Testis (tissue), 5 donors: ENCODE measurements around the gene DNAJB8. TPM values are rescaled to one million over a fixed set of nuclear protein-coding genes. Genes with fewer than 3 reads are reported as not detected.

ENCODE experiments used
- DNase-seq: peaks from one replicate; pipeline ENCODE4 v3.0.0-alpha.2; 2019
- H3K27ac ChIP-seq, 2 donors: fragments of 200-600 bp; sonication (generic); one replicate each; pipeline ENCODE4 v1.5.1; 2019
- H3K27me3 ChIP-seq: fragments of 200-600 bp; sonication (generic); one replicate; pipeline ENCODE4 v1.5.1; 2019
- H3K36me3 ChIP-seq: fragments of 200-600 bp; sonication (generic); one replicate; pipeline ENCODE4 v1.5.1; 2017; ENCODE audit warnings: low read depth; ENCODE audit errors: missing control alignments
- H3K4me1 ChIP-seq: fragments of 200-600 bp; sonication (generic); one replicate; pipeline ENCODE4 v1.5.1; 2019
- H3K4me3 ChIP-seq, 2 donors: fragments of 200-600 bp; sonication (generic); one replicate each; pipeline ENCODE4 v1.5.1; 2017 to 2019
- H3K9me3 ChIP-seq: fragments of 200-600 bp; sonication (generic); one replicate; pipeline ENCODE4 v1.5.1; 2017
- CTCF ChIP-seq, 3 experiments: fragments of 450-650 bp in 2 of 3; fragments of 200-600 bp in 1 of 3; sonication (generic) in 1 of 3; IDR thresholded peaks; one replicate each; pipeline ENCODE4 v1.5.1; 2016 to 2019; ENCODE audit warnings: antibody characterized with exemption in 3 of 3, mild to moderate bottlenecking in 2 of 3, moderate library complexity in 1 of 3
- POLR2A ChIP-seq: fragments of 450-650 bp; IDR thresholded peaks from one replicate; pipeline ENCODE4 v1.6.1; 2017; ENCODE audit warnings: antibody characterized with exemption, mild to moderate bottlenecking, moderate library complexity
- WGBS, 2 donors: methylation state at CpG; one replicate each; pipeline ENCODE4 v1.1.5; 2018; 5-methylcytosine and 5-hydroxymethylcytosine counted together
- intact Hi-C: fragments of 100-400 bp; cut with DNase I; formaldehyde crosslinking; loops from one replicate; pipeline ENCODE4 v1.15.1; 2023; ENCODE audit warnings: low total_unique reads
- long read RNA-seq, 2 donors: transcript quantifications; one replicate each; lab custom pipeline, GENCODE V29; 2026
- polyA plus RNA-seq: library from polyadenylated mRNA; stranded (reverse); fragments of 350-450 nt; fragmentation: Illumina TruSeq; extraction: RNeasy Lipid Tissue Mini Kit (QIAGEN cat#74804); gene quantifications from one replicate; pipeline ENCODE4 v1.2.3, GENCODE V29; 2014; ENCODE audit warnings: low read depth, low replicate concordance; ENCODE audit not compliant: insufficient read depth
- total RNA-seq, 2 donors: library from RNA; depleted of rRNA; stranded (reverse); fragments of >200 nt; gene quantifications; one replicate each; pipeline ENCODE4 v1.2.3, GENCODE V29; 2016

DNAJB8 gene
- 10 to 100 TPM; 18.3 to 46.0 TPM for total RNA-seq
- polyA plus RNA-seq, result 75.0 TPM
- long read RNA-seq, donor 1, result 0 reads
- long read RNA-seq, donor 2, result 0 reads

GRCh38 chr3:128466840-128467541 lies at the start of gene DNAJB8:
DNAJB8 (minus strand) TSS chr3:128466890; CDS start chr3:128463245, 3,645 bp downstream.
- Histone ChIP-seq H3K9me3 (no peaks in the 10 kb centered on the region), H3K27me3 (no peaks in the 10 kb centered on the region), H3K4me1 (no peaks in the 10 kb centered on the region), H3K36me3 (no peaks in the 10 kb centered on the region), H3K27ac (no peak within 1 kb of the TSS), H3K4me3 (no peak within 1 kb of the TSS)
- no peak for TF ChIP-seq POLR2A
- no peak for TF ChIP-seq CTCF (IDR thresholded peaks at IDR 0.05)
- WGBS, 2 donors, result 90 to 93% methylated on average over 14 of the region's 14 CpGs
- DNase-seq, result no peak
- intact Hi-C loops, result no loop called here

DNA sequence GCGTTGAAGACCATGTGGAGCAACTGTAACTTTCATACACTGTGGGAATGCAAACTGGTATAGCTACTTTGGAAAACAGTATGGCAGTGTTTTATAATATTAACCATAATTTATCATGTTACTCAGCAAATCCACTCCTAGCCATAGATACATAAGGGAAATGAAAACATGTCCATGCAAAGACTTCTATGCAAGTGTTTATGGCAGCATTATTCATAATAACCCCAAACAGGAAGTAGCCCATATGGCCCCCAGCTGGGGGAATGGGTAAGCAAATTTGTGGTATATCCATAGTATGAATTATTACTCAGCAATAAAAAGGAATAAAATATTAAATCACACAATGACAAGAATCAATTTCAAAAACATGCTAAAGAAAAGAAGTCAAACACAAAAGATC lies 49.3 kb upstream of the DNAJB8 start:
- H3K27ac ChIP-seq, result no peak overlapping the region
- no peaks in the 10 kb centered on the region for H3K9me3 ChIP-seq
- no peak overlapping the region for H3K4me3 ChIP-seq
- WGBS, 2 donors, result 88 to 94% methylated on average over 1 of the region's 1 CpG
- no peaks in the 10 kb centered on the region for H3K36me3 ChIP-seq
- H3K27me3 ChIP-seq, result no peaks in the 10 kb centered on the region
- no peak for DNase-seq
- intact Hi-C loops, result no loop called here
- no peaks in the 10 kb centered on the region for H3K4me1 ChIP-seq
- no peak for TF ChIP-seq POLR2A
- TF ChIP-seq CTCF (IDR thresholded peaks at IDR 0.05), result no peak

GRCh38 chr3:128508852-128509251 lies 42.2 kb upstream of the DNAJB8 start:
- no peaks in the 10 kb centered on the region for H3K27me3 ChIP-seq
- WGBS, 2 donors, result 87 to 97% methylated on average over 5 of the region's 5 CpGs

DNA sequence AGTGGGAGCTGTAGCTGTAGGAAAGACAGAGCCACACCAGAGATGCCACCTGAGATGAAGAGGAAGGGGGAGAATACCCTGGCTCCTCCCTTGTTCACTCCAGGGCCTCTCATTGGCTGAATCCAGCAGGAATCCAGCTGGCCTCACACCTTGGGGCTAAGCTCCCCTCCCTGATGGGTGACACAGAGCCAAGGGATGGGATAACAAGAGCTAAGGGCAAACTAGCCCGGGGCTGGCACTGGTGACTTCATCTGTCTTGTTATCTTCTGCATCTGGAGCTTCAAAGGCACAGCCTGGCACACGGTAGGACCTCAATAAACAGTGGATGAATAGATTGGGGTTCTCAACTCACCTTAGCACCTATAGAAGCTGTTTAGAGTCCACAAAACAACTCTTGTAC lies 40.1 kb upstream of the DNAJB8 start:
- H3K9me3 ChIP-seq, result no peaks in the 10 kb centered on the region
- H3K27me3 ChIP-seq, result no peaks in the 10 kb centered on the region
- no peak for DNase-seq
- TF ChIP-seq CTCF (IDR thresholded peaks at IDR 0.05) (no peak), POLR2A (no peak)
- intact Hi-C loops, result no loop called here
- H3K4me3 ChIP-seq, result no peak overlapping the region
- WGBS, 2 donors, result 83 to 88% methylated on average over 2 of the region's 2 CpGs
- no peaks in the 10 kb centered on the region for H3K4me1 ChIP-seq
- H3K27ac ChIP-seq, result no peak overlapping the region
- H3K36me3 ChIP-seq, result no peaks in the 10 kb centered on the region

More at GRCh38 chr3:128508852-128509251, 42.2 kb upstream of the DNAJB8 start:
- TF ChIP-seq CTCF (IDR thresholded peaks at IDR 0.05) (no peak), POLR2A (no peak)
- H3K36me3 ChIP-seq, result no peaks in the 10 kb centered on the region
- H3K9me3 ChIP-seq, result no peaks in the 10 kb centered on the region
- DNase-seq, result no peak
- no peaks in the 10 kb centered on the region for H3K4me1 ChIP-seq
- H3K4me3 ChIP-seq, result no peak overlapping the region
- no peak overlapping the region for H3K27ac ChIP-seq
- intact Hi-C loops, result no loop called here

DNA sequence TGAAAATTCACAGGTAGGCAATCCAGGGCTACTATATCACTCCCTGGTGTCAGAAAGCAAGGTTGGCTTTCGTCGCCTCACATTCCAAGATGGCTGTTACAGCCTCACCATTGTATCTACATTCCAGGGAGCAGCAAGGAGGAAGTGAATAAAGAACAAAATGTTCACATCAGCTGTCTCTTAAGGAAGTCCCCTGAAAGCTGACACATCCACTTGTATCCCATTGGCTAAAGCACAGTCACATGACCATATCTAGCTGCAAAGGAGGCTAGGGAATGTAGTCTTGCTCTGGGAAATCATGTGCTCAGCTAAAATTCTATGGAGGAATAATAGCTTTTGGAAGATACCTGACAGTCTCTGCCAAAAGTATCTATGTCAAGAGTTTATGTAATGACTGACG lies 39.1 kb upstream of the DNAJB8 start:
- no peaks in the 10 kb centered on the region for H3K36me3 ChIP-seq
- no peaks in the 10 kb centered on the region for H3K9me3 ChIP-seq
- H3K27me3 ChIP-seq, result no peaks in the 10 kb centered on the region
- H3K27ac ChIP-seq, result no peak overlapping the region
- H3K4me3 ChIP-seq, result no peak overlapping the region
- TF ChIP-seq CTCF (IDR thresholded peaks at IDR 0.05) (no peak), POLR2A (no peak)
- DNase-seq, result no peak
- WGBS, 2 donors, result 95 to 100% methylated on average over 3 of the region's 3 CpGs
- no peaks in the 10 kb centered on the region for H3K4me1 ChIP-seq
- intact Hi-C loops, result no loop called here
